GM11168 (cell line): ENCODE results near the gene DPF3.

ENCODE experiments used
- in situ Hi-C: fragments of 300-500 bp; cut with MboI; formaldehyde crosslinking; loops from one replicate; pipeline ENCODE4 v1.12.0; 2022; ENCODE audit warnings: low sequenced_read_pairs; ENCODE audit not compliant: unreplicated experiment

Gene DPF3

DNA sequence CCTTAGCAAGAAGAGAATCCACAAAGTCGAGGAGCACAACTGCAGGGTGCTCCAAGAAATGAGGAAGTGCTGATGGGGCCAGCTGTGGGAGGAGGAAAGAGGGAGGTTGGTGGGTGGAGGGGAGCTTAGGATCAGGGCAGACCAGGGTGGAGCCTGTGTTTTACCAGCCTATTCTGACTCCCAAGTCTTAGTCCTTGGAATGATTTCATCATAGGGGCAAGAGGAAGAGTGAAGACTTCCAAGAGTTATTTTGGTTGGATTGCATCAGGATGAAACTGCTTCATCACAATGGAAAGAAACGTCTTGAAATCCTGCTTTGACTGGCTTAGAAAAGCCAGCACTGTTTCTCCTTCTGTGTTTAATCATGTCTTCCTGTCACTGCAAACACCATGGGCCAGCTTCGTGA lies 194.0 kb downstream of the DPF3 start:
- in situ Hi-C loops = no loop called here

- in situ Hi-C loops = no loop called here
Observed at GRCh38 chr14:72699443-72699842, 194.5 kb downstream of the DPF3 start.

DNA sequence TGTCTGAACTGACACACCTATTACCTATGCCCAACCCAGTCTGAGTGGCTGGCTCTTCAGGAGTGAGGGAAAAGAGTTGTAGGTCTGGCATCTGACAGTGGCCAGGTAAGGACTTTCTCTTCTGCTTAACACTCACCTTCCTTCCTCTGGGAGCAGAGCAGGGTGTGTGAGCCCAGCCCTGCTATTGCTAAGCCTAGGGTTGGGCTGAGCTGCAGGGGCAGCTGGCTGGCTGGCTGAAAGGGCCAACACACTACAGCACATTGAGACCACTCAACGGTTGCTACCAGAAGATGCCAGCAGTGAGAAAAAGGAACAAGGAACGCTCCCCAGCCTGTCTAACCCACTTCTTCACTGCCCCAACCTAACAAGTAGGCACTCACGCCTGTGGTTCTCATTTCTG lies 201.2 kb downstream of the DPF3 start:
- in situ Hi-C loops = no loop called here

DNA sequence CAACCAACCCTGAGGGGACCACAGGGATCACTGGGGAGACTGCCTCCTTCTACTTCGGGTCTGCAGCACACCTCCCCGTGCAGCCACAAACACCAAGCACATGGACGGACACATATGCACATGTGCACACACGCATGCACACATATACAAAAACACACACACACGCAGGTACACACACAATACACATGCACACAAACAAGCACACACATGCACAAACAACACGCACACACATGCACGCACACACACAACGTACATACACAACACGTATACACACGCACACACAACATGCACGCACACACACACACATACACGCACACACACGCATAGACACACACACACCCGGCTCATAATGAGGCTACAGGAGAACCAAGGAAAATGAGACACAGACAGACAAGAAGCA lies 203.6 kb downstream of the DPF3 start:
- in situ Hi-C loops = no loop called here

- in situ Hi-C loops = no loop called here
Observed at GRCh38 chr14:72688990-72689671, 204.8 kb downstream of the DPF3 start.

- in situ Hi-C loops = no loop called here
Observed at GRCh38 chr14:72686832-72687231, 207.1 kb downstream of the DPF3 start.

DNA sequence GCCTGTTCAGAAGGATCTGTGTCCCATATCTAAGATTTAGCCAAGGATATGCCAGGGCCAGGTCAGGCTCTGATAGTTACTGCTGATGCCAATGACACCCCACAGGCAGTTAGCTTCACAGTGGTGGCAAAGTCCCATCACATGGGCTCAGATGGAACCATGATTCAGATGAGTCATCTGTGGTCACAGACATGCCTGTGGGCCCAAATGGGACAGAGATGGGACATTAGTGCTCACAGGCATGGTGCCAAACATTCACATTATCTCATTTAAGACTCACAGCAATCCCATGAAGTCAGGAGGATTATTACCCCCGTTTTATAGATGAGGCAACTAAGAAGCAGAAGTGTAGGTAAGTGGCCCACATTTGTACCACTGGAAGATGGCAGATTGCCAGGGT lies 207.8 kb downstream of the DPF3 start:
- in situ Hi-C loops = no loop called here

GRCh38 chr14:72685456-72685855 lies 208.4 kb downstream of the DPF3 start:
- in situ Hi-C loops = no loop called here

- in situ Hi-C loops = no loop called here
Observed at GRCh38 chr14:72683787-72684186, 210.1 kb downstream of the DPF3 start.

DNA sequence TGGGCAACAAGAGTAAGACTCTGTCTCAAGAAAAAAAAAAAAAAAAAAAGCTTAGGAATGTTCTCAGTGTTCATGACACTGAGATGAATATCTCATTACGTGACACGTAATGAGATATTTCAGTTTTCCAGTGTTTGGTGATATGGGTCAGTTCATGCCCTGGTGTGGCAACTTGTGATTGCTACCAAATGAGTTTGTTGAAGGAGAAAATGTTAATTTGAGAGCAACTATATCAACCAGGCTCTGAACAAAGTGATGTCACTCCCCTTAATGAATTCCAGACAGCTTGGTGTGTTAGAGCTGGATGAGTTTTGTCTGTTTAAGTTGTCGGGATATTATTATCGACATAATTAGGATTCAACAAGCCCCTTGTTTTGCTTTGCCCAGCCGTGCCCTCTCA lies 211.7 kb downstream of the DPF3 start:
- in situ Hi-C loops = no loop called here

DNA sequence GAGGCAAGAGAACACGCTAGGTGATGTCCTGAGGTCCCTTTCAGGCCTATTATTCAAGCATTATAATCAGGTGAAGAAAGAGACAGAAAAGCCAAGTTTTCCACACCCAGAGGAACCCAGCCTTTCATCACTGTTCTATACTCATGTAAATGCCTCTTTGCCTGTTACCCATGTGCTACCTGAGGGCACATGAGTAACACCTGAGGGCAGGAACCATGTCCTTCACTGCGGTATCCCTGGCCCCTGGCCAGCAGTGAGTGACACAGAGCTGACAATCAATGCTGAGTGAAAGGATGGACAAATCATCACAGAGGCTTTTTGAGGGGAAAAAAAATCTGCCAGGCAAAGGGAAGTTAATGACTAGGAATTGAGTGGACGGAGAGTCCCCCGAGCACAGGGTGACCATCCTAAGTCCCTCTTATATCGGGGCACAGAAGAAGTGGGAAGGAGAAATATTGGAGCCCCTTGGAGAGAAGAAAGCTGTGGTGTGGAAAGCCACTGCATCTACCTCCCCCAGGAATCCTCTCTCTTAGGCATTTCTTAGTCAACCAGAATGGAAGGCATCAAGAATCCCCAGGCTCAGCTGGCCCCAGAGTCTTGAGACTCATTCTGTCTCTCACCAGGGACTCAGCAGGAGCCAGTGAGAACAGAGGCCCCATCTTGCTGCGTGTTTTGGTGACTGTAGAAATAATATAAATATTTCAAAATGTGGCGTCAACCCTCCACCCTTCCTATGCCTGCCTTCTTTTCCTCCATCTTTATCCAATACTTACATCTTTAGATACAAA lies 212.9 kb downstream of the DPF3 start:
- in situ Hi-C loops = no loop called here

DNA sequence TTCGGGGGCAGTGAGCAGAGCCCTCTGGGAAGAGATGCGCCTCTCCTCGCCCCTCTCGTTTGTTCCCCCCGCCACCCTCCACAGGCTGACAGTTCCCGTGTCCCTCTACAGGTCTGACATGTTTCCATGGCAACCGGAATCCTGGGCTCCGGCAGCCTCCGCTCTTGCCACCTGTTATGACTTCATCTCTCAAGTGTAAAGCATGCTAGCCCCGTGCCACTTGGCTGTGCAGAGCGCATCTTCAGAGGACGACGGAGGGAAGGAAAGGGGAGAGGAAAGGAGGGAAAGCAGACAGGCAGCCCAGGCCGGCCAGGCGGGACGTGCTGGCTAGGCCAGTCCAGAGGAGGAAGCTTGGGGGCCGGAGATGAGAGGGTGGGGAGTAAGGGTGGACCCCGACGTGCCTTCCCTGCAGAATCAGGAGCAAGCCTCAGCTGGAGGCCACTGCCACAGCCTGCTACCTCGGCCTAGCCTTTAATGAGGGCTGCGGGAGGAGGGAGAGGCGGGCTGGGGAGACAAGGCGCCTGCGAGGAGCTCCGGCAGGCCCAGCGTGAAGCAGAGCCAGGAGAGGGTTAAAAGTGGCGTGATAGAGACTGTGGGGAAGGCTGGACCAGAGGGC lies 214.3 kb downstream of the DPF3 start:
- in situ Hi-C loops = no loop called here

- in situ Hi-C loops = no loop called here
Observed at GRCh38 chr14:72679141-72679535, 214.8 kb downstream of the DPF3 start.

GRCh38 chr14:72678356-72678755 lies 215.5 kb downstream of the DPF3 start:
- in situ Hi-C loops = no loop called here

- in situ Hi-C loops = no loop called here
Observed at GRCh38 chr14:72677664-72678063, 216.2 kb downstream of the DPF3 start.

- in situ Hi-C loops = no loop called here
Observed at GRCh38 chr14:72675126-72675525, 218.8 kb downstream of the DPF3 start.

- in situ Hi-C loops = no loop called here
Observed at GRCh38 chr14:72673179-72673578, 220.7 kb downstream of the DPF3 start.

GRCh38 chr14:72666610-72667009 lies 227.3 kb downstream of the DPF3 start:
- in situ Hi-C loops = no loop called here

GRCh38 chr14:72665259-72665658 lies 228.6 kb downstream of the DPF3 start:
- in situ Hi-C loops = no loop called here

GRCh38 chr14:72664651-72665050 lies 229.2 kb downstream of the DPF3 start:
- in situ Hi-C loops = no loop called here

GRCh38 chr14:72663956-72664650 lies 229.8 kb downstream of the DPF3 start:
- in situ Hi-C loops = no loop called here
